GM21515 (cell line): ENCODE measurements around the gene PPM1M.
A peak's percentile ranks its signal among the peaks of the same experiment; 100 is the strongest.
"Not testable (repeated sequence)": the region's sequence is repeated elsewhere in the genome, so short reads cannot be mapped to it uniquely, and the experiment has no call there.

Experiments
- ATAC-seq: cut with Tn5 transposase; IDR thresholded peaks from one replicate; pipeline ENCODE4 v1.9.1; 2021; ENCODE audit not compliant: unreplicated experiment

The PPM1M gene

DNA sequence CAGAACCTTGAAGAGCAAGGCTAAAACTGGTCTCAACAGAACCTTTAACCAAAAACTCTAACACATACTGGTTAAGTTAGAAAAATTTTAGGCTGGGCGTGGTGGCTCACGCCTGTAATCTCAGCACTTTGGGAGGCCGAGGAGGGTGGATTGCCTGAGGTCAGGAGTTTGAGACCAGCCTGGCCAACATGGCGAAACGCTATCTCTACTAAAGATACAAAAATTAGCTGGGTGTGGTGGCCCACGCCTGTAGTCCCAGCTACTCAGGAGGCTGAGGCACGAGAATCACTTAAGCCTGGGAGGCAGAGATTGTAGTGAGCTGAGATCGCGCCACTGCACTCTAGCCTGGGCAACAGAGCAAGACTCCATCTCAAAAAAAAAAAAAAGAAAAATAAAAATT, 26.6 kb downstream of the PPM1M start:
- ATAC-seq, result not testable (repeated sequence)

DNA sequence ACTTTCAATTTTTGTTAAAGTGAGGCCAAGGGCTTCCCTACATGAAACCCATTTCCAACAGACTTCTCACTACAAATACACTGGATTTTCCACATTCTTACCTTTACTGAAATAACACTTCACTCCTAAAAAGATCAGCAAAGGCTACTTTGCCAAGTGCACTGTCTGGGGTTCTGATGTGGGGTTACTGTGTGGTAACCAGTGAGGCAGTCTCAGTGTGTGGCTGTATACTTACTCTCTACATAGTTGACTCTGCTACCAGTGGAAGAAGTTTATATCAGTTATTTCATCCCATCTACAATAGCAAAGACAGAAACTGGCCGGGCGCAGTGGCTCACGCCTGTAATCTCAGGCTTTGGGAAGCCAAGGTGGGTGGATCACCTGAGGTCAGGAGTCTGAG, 27.3 kb downstream of the PPM1M start:
- no peak for ATAC-seq

DNA sequence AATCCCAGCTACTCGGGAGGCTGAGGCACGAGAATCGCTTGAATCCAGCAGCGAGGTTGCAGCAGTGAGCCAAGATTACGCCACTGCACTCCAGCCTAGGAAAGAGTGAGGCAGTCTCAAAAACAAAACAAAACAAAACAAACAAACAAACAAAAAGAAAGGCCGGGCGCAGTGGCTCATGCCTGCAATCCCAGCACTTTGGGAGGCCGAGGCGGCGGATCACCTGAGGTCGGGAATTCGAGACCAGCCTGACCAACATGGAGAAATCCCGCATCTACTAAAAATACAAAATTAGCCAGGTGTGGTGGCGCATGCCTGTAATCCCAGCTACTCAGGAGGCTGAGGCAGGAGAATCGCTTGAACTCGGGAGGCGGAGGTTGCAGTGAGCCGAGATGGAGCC, 29.2 kb downstream of the PPM1M start:
- ATAC-seq, result not testable (repeated sequence)

DNA sequence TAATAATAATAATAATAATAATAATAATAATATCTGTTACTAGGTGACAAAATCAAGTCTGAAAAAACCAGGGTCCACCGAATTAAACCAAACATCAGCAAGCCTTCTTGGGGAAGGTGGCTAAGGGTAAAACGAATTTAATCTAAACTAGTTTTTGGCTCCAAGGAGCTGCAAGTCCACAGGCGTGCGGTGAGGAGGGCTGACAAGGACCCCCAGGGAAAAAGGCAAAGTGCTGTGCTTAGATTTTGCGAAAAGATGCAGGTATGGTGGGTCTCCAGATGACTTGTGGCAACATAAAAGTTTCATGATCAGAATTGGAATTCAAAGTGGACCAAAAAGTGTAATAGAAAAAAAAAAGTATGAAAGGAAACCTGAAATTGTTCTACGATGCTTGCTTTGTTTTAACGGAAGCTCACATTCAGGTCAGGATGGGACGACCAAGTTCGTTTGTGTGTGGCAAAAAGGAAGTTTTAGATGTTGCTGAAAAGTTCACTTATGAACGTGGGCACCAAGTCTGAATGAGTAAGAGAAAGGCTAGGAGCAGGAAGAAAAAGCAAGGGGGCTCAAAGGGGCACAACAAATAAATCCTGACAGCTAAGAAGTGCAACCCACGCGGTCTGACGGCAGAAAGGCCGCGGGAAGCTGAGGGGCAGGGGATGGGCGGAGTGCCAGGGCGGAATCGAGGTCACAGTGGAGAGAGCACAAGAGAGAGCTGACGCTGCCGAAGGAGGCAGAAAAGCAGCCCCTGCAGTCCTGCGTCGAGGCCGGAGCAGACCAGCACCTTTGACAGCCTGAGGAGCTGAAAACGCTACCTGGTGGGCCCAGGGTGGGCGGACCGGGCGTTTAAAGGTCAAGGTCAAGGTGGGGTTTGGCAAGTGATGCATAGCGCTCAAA, 31.8 kb downstream of the PPM1M start:
- no peak for ATAC-seq

DNA sequence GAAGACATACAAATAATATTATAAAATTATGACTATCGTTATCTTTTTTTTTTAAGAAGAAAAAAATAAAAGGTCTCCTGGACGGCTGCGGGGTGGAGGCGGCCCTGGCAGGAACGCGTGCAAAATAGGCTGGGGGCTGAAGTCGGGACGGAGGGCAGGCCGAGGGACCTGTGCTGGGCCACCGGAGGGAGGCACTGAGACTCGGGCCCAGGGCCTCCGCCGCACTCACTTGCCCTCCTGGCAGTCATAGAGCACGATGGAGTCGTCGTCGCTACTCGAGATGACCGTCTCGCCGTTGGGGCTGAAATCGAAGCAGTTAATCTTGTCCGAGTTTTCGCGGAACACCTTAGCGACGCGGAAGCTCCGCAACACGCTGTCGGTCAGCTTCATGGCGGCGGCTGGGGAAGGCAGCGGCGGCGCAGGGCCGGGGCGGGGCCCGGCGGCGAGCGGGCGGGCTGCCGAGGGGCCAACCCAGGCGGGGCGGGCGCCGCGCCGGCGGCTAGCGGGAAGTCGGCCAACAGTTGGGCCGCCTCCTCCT, 32.5 kb downstream of the PPM1M start:
- ATAC-seq, result peak; percentile 66

DNA sequence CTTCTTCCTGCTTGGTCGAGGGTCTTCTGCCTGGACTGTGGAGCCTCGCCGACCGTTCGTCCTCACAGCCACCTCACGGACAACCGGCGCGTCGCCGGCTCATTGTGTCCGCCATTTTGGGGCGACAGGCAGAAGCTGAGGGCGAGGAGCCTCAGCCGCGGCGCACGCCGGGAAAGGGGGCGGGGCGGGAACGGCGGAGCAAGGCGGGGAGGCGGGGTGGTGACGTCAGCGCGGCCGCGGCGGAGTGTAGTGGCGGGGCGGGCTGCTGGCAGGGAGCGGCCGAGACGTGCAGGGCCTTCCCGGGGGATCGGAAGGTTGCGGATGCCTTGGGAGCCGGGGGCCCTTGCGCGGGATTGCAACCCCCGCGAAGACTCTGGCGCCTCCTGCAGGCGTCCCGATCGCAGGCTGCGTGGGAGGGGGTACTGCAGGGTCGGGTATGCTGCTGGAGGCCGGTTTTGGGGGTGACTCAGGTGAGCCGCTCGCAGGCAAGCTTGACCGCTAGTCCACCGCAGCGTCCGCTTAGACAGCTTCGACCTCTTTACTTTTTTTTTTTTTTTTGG, 33.0 kb downstream of the PPM1M start, which contains the start of gene WDR82:
TSS of gene WDR82 (minus strand) at position 140 of the 560 bp plus-strand sequence. CDS start 288 bp downstream, outside the sequence.
- peak; percentile 70 for ATAC-seq

DNA sequence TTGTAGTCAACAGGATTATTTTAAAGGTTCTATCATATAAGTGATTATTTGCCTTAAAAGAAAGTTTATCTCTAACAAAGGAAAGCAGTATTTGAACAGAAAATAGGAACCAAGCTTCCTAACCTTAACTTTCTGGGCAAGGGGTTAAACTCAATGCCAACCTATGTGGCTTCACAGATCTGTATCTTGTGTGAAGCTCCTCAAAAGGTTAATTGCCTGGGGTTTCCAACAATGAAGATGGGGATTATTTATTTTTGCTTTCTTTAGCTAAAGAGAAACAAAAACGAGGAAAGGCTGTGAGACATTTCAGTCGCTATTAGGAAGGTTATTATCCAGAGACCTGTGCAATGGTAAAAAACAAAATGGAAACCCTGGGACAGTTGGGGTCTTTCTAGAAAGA, 34.0 kb downstream of the PPM1M start:
- no peak for ATAC-seq

DNA sequence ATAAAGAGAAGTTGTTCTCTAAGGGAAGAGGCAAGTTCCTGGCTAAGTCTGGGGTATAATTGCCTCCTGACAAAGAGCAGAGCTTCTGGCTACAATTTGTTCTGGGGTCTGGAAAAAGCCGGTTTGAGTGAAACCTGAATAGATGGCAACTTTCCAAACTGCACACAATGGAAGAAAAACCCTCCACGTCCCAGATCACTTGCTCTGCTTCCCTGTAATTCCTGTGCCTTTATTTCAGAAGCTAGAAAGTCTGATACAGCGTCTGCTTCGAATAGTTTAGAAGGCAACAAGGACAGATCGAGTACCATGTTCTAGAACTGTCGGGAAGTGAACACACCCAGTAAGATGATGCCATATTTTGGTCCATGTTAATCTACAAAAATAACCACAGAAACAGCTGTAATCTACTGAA, 34.5 kb downstream of the PPM1M start:
- ATAC-seq, result no peak

DNA sequence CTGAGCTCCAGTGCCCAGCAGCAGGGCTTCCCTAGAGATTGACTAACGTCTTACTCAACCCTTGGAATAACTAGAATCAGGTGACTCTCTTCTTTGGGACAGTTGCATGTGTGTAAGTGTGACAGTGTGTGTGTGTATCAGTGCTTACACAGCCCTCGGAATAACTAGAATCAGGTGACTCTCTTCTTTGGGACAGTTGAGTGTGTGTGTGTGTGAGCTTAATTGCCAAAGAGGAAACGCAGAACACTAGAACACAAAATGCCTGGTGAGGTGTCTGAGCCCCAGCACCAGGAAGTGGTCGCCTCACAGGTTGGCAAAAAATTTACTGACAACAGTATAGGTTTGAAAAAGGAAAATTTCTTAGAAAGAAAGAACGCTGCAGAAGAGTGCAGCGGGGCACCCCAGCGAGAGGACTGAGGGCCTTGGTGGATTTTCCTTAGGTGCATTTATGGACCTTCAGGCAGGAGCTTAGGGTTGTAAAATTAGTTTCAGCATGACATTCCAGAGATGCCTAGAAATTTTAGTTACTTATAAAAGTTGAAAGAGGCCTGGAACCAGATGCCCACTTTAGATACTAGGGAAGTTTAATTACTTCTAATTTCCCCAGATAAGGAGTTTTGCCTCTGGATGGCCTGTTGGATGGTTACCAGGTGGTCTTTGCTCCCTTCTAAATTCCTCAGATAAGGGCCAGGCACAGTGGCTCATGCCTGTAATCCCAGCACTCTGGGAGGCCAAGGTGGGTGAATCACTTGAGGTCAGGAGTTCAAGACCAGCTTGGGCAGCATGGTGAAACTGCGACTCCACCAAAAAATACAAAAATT, 36.6 kb downstream of the PPM1M start:
- ATAC-seq, result no peak

DNA sequence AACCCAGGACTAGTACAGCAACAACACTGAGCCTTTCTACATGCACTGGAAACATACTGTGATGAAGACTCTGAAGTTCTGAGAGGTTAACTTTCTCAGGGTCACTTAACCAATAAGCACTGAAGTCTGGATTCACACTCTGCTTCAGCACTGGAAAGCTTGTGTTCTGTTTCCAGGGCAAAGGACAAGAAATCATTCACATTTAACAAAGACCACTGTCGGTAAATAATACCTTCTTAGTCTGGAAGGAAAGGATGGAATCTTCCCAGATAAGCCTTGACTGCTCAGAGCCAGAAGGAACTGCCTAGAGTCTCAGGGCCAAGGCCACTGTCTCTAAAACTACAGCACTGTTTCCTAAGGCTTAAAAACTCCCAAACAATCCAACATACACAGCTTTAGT, 37.7 kb downstream of the PPM1M start:
- ATAC-seq, result no peak

DNA sequence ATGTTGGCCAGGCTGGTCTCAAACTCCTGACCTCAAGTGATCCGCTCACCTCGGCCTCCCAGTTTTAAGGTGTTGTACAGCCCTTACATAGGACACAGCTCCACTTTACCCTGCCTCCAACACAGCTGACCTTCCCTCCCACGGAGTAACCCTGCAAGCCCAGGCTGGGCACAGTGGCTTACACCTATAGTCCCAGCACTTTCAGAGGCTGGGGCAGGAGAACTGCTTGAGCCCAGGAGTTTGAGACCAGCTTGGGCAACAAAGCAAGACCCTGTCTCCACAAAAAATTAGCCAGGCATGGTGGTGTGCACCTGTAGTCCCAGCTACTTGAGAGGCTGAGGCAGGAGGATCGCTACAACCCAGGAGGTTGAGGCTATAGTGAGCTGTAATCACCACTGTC, 38.5 kb downstream of the PPM1M start:
- not testable (repeated sequence) for ATAC-seq

DNA sequence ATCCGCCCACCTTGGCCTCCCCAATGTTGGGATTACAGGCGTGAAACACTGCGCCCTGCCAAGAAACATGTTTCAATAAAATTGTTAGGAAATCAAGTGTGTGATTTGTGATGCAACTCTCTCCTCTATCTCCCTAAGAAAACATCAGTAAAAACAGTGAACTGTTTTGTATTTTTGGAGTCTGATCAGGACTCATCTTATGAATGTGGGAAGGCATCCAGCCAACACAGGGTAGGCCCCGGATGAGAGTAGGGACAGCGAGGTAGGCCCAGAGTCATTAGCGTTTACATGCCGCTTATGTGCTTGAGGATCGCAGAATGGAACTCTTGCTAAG, 41.2 kb downstream of the PPM1M start:
- no peak for ATAC-seq

DNA sequence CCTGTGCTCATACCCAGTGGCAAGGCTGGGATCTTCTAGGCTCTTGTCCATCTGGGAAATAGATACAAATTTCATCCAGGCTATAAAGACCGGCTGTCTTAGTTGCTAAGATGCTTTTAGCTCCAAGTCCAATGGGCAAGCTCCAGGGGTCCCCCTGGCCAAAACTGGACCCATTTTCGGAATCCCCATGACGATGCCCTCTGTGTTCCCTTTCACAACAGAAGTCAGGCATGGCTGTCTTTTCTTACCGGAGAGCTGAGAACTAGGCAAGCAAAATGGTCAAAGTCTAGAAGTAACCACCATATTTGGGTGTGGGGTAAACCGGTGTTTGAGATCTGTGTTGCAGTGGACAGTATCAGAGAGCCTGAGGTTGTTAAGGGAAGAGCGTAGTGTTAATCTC, 43.1 kb downstream of the PPM1M start:
- ATAC-seq, result no peak

DNA sequence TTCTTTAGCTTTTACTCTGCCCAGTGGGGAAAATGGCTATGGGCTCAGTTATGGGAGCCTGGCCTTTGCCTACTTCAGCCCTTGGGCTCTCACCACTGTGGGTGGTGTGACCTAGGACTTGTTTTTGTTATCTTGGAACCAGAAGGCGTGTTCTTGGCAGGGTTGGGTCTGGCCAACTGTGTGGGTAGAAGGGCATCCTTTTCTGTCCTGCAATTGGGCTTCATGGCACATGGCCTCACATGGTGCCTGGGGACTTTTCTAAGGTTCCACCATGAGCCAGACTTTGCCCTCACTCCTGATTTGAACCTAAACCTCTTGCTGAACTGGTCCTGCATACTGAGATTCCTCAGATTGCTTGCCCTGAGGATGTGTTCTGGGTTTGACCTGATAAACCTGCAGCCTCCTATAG, 43.8 kb downstream of the PPM1M start:
- ATAC-seq, result no peak

DNA sequence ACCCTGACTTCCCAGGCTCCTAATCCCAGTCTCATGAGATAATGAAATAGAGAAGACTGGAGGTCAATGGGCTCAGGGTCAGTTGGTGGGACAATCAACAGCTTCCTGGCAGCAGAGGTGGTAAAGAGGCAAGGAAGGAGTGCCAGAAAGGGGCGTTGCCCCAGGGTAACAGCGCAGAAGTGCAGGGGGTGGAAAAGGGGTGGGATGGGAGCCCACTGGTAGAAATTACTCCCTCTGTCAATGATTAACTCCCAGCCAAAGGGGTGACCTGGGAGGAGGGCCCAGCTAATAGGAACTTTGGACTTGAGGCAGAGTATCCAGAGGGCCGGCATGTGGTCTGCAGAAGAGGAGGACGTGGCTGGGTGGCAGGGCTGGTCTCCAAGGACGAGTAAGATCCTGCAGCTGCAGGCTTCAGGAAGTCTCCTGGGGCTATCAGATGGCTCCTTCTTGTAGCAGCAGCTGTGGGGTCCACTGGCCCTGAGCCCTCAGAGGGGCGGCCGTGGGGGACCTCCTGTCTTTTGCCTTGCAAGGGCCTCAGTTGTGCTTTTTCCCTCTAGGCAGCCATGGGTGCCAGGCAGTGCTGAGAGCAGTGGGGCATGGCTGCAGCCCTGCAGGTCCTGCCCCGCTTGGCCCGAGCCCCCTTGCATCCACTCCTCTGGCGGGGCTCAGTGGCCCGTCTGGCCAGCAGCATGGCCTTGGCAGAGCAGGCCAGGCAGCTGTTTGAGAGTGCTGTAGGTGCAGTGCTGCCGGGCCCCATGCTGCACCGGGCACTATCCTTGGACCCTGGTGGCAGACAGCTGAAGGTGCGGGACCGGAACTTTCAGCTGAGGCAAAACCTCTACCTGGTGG, 44.4 kb downstream of the PPM1M start:
- ATAC-seq, result no peak

DNA sequence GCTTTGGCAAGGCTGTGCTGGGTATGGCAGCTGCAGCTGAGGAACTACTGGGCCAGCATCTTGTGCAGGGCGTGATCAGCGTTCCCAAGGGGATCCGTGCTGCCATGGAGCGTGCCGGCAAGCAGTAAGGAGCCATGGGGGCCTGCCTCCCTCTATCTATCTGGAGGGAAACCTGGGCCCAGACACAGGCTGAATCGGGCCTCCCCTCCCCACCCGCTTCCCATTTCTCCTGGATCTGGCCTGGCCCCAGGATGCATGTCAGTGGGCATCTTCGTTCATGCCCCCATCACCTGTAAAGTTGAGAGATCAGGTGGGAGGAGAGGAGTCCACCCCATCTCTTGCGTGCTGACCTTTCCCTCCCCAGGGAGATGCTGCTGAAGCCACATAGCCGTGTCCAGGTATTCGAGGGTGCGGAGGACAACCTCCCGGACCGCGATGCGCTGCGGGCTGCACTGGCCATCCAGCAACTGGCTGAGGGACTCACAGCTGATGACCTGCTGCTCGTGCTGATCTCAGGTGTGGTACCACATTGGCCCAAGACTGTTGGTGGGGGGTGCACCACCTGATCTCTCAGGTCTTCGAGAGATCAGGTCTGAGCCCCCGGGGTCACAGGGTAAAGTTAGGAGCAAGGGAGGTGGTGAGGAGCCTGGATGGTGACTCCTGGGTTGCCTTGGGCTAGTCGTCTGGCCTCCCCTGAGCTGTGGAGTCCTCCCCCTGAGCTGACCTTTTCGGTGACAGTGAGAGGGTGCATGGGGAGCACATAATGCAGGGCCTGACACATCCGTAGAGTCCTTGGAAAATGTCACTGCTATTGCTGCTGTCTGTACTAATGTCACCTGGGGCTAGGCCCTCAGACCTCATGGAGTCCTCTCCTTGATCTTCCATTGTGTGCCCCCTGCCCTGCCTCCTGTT, 45.3 kb downstream of the PPM1M start:
- no peak for ATAC-seq

DNA sequence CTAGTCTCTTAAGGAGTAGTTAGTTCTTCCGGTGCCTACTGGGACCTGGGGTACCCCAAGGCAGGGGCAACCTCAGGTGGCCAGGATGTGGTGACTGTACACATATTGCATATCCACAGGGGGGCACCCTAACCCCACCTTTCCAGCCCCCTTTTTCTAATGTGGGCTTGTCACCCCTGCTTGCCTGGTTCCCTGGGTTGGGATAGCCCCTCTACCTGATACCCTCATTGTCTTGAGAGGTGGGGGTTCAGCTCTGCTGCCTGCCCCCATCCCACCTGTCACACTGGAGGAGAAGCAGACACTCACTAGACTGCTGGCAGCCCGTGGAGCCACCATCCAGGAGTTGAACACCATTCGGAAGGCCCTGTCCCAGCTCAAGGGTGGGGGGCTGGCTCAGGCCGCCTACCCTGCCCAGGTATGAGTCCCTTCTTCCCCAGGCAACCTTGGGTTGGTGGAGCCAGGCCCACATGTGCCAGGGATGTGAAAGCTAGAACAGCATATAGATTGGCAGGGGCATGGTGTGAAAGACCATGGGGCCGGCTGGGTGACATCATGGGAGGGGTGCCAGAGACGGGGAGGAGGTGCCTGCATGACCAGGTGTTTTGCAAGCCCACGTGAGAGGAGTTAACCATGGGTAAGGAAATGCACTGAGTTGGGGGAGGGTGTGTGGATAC, 46.1 kb downstream of the PPM1M start:
- ATAC-seq, result no peak

DNA sequence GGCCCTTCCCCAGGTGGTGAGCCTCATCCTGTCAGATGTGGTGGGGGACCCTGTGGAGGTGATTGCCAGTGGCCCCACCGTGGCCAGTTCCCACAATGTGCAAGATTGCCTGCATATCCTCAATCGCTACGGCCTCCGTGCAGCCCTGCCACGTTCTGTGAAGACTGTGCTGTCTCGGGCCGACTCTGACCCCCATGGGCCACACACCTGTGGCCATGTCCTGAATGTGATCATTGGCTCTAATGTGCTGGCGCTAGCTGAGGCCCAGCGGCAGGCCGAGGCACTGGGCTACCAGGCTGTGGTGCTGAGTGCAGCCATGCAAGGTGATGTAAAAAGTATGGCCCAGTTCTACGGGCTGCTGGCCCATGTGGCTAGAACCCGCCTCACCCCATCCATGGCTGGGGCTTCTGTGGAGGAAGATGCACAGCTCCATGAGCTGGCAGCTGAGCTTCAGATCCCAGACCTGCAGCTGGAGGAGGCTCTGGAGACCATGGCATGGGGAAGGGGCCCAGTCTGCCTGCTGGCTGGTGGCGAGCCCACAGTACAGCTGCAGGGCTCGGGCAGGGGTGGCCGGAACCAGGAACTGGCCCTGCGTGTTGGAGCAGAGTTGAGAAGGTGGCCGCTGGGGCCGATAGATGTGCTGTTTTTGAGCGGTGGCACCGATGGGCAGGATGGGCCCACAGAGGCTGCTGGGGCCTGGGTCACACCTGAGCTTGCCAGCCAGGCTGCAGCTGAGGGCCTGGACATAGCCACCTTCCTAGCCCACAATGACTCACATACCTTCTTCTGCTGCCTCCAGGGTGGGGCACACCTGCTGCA, 46.9 kb downstream of the PPM1M start:
- ATAC-seq, result no peak
